GM18505 (cell line): ENCODE measurements around the gene CALHM3.
"Not testable (repeated sequence)": the region's sequence is repeated elsewhere in the genome, so short reads cannot be mapped to it uniquely, and the experiment has no call there.

Source experiments
- ATAC-seq: cut with Tn5 transposase; IDR thresholded peaks from one replicate; pipeline ENCODE4 v1.9.1; 2021; ENCODE audit not compliant: unreplicated experiment
- POLR2A ChIP-seq: IDR thresholded peaks from 4 replicates; pipeline ENCODE4 v1.6.1; 2011; ENCODE audit warnings: borderline replicate concordance; ENCODE audit not compliant: insufficient read depth, insufficient read length; ENCODE audit errors: extremely low read depth

The CALHM3 gene

GRCh38 chr10:103510791-103511752, 32.0 kb upstream of the CALHM3 start:
- ATAC-seq = no peak
- no peak for TF ChIP-seq POLR2A

GRCh38 chr10:103510046-103510685, 31.1 kb upstream of the CALHM3 start:
- no peak for ATAC-seq
- no peak for TF ChIP-seq POLR2A

GRCh38 chr10:103507235-103508191, 28.5 kb upstream of the CALHM3 start:
- TF ChIP-seq POLR2A = no peak
- ATAC-seq = no peak

- ATAC-seq = no peak
- no peak for TF ChIP-seq POLR2A
These were observed 27.0 kb upstream of the CALHM3 start for GRCh38 chr10:103506061-103506460.

- ATAC-seq = no peak
- TF ChIP-seq POLR2A = no peak
These were observed 25.2 kb upstream of the CALHM3 start for GRCh38 chr10:103504181-103504783.

- not testable (repeated sequence) for ATAC-seq
These were observed 24.7 kb upstream of the CALHM3 start for GRCh38 chr10:103503777-103504176.

GRCh38 chr10:103502849-103503660, 24.0 kb upstream of the CALHM3 start:
- no peak for TF ChIP-seq POLR2A
- no peak for ATAC-seq

- TF ChIP-seq POLR2A = no peak
- no peak for ATAC-seq
These were observed 22.1 kb upstream of the CALHM3 start for GRCh38 chr10:103501186-103501585.

GRCh38 chr10:103500481-103500880, 21.4 kb upstream of the CALHM3 start:
- TF ChIP-seq POLR2A = no peak
- ATAC-seq = no peak

GRCh38 chr10:103499881-103500280, 20.8 kb upstream of the CALHM3 start:
- no peak for ATAC-seq
- no peak for TF ChIP-seq POLR2A

GRCh38 chr10:103498936-103499638, 20.0 kb upstream of the CALHM3 start:
- TF ChIP-seq POLR2A = no peak
- no peak for ATAC-seq
